ENCODE data around the gene UTP14A.
A peak's percentile ranks its signal among the peaks of the same experiment; 100 is the strongest.

The UTP14A gene

GRCh38 chrX:129945131-129945530 lies 39.2 kb downstream of the UTP14A start:
- DNase-seq (ENCODE audit: extremely low read depth in 1 of 2, low read depth in 1 of 2): no peak

GRCh38 chrX:129953334-129953648 lies 47.3 kb downstream of the UTP14A start:
- no peak for DNase-seq (ENCODE audit: extremely low read depth in 1 of 2, low read depth in 1 of 2)

- no peak for DNase-seq (ENCODE audit: extremely low read depth in 1 of 2, low read depth in 1 of 2)
These were observed 47.9 kb downstream of the UTP14A start for GRCh38 chrX:129953881-129954280.

DNA sequence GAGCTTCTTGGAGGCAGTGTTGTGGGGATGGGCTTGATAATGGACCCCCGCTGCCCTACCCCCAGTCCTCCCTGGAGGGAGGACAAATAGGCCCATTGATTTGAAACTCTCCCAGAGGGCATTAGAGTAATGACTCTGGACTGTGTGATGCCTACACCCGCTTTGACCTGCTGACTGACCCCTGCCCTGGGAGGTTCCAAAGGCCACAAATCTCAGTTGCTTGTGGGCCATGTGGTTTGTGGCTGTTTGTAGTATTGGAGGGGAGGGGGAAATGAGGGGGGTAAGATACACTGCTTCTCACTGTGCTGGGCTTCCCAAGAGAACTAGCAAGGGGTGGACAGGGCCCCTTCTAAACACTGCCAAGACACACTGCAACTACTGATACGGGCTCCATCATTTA lies 48.8 kb downstream of the UTP14A start:
- DNase-seq (ENCODE audit: extremely low read depth in 1 of 2, low read depth in 1 of 2): no peak

DNA sequence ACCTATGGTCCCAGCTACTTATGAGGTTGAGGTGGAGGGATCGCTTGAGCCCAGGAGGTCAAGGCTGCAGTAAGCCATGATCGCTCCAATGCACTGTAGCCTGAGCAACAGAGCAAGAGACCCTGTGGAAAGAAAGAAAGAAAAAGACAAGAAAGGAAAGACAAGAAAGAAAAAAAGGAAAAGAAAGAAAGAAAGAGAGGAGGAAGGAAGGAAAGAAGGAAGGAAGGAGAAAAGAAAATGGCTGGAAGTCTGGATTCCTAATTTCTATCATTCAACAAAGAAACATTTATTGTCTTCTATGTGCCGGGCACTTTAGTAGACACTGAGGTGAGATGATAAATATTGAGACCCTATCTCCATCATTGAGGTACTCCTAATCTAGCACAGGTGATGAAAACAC lies 49.7 kb downstream of the UTP14A start:
- no peak for DNase-seq (ENCODE audit: extremely low read depth in 1 of 2, low read depth in 1 of 2)

GRCh38 chrX:129956145-129956544 lies 50.2 kb downstream of the UTP14A start:
- DNase-seq (ENCODE audit: extremely low read depth in 1 of 2, low read depth in 1 of 2): no peak

DNA sequence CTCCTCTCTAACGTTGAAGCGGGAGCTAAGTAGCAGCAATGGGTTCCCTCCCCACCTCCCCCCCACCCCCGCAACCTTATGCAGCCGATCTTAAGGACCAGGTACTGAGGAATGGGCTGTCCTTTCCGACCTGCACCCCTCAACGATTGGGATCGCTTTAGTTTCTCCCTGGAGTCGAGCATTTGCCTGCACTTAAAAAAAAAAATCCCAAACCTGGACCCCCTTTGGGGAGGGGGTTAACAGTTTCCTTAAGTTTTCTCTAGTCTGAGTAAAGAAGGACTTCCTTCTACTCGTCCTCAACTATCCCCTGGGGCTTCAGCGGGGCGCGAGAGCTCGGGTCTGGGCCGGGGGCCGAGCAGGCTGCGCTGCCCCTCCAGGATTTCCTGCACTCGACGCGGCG lies 50.8 kb downstream of the UTP14A start:
- DNase-seq (ENCODE audit: extremely low read depth in 1 of 2, low read depth in 1 of 2): no peak

- DNase-seq (ENCODE audit: extremely low read depth in 1 of 2, low read depth in 1 of 2): no peak
These were observed 51.5 kb downstream of the UTP14A start for GRCh38 chrX:129957241-129958082.

- DNase-seq (ENCODE audit: extremely low read depth in 1 of 2, low read depth in 1 of 2): no peak
These were observed 52.1 kb downstream of the UTP14A start for GRCh38 chrX:129958083-129958465.

GRCh38 chrX:129958814-129959492 lies 53.0 kb downstream of the UTP14A start:
- no peak for DNase-seq (ENCODE audit: extremely low read depth in 1 of 2, low read depth in 1 of 2)

DNA sequence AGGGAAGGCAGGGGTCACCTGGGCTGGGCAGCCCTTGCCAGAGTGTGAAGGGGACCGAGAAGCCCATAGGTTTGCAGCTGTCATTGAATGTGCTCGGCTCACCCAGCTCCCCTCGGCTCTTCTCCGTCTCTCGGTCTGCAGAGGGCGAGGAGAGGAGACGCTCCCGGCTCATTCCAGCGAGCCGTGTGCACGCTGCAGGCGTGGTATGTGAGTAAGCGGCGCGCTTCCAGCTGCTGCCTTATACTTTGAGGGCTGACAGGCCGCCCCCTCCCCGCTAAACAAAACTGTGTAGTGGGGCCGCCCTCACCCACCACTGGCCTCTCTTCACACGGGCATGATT lies 53.5 kb downstream of the UTP14A start:
- no peak for DNase-seq (ENCODE audit: extremely low read depth in 1 of 2, low read depth in 1 of 2)

DNA sequence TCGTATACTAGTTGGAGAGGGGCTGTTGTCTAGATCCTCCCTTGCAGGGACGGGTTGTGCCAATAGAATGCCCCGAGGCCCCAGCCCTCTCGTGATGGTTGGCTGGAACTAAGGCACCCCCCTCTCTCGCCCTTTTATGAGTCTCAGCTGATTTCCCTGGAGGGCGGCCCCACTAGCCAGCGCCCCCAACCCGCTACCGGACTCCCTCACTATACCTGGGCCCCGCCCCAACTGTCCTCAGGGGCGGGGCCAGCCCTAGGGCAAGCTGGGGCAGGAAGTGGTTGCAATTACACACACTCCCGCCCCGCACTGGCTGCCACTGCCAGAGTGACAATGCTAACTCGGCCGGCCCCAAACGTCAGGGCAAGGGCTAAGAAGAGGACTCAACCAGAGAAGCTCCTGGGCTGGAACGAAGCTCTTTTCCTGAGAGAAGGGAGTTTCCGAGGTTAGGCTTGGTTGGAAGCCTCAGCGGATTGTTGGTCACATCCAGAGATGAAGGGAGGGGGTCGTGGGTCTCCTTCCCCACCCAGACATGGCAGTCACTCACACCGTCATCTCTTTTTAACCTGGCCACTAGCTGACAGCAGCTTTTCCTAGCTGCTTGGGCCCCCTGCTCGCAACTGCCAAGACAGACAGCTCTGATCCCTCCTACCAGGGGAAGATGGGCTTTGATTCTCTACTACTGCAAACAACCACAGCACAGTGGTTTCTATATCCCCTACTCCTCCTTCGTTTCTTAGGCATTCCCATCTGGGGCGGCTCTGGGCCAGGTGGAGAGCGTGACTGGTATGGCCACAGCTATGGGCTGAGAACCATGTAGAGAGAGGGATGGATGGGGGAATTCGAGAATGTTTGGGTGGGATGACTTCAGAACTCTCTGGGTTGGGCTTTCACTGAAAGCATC lies 55.5 kb downstream of the UTP14A start:
- peak in 1 of 2 donors; percentile 40 for DNase-seq (ENCODE audit: extremely low read depth in 1 of 2, low read depth in 1 of 2)

DNA sequence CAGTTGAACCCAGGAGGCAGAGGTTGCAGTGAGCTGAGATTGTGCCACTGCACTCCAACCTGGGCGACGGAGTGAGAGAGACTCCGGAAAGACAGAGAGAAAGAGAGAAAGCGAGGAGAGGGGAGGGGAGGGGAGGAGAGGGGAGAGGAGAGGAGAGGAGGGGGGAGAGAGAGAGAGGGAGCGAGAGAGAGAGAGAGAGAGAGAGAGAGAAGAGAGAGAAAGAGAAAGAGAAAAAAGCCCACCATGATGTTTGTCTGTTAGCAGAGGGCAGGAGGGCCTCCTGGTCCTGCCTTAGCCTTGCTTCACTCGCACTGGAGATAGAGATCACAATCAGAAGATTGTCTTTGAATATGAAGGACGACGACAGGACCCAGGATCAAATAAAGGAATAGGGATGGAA lies 57.8 kb downstream of the UTP14A start:
- DNase-seq (ENCODE audit: extremely low read depth in 1 of 2, low read depth in 1 of 2): no peak

DNA sequence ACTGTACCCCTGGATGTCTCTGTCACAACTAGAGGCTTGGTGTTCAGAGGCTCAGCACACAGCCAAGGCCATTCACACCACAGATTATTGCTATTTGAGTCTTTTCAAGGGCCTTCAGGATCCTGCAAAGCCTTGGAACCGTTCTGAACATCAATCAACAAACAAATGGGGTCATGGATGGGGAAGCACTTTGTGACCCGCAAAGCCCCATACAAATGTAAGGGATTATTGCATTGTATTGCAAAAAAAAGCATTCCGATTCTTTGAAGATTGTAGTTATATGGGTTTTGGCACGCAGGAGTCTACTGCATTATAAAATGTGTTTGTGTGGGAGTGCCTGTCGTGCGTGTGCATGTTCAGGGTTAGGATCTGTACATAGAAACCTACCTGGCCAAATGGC lies 59.2 kb downstream of the UTP14A start:
- DNase-seq (ENCODE audit: extremely low read depth in 1 of 2, low read depth in 1 of 2): no peak

- DNase-seq (ENCODE audit: extremely low read depth in 1 of 2, low read depth in 1 of 2): no peak
These were observed 63.0 kb downstream of the UTP14A start for GRCh38 chrX:129968968-129969367.

- no peak for DNase-seq (ENCODE audit: extremely low read depth in 1 of 2, low read depth in 1 of 2)
These were observed 70.5 kb downstream of the UTP14A start for GRCh38 chrX:129976441-129976840.
